Glomerular visceral epithelial cell (primary cell): ENCODE results near the gene CTNNA1.
"Not testable (repeated sequence)": the region's sequence is repeated elsewhere in the genome, so short reads cannot be mapped to it uniquely, and the experiment has no call there.

Experiments used
- DNase-seq: peaks from one replicate; pipeline ENCODE4 v3.0.0-alpha.2; 2016; ENCODE audit errors: extremely low spot score

Gene CTNNA1

GRCh38 chr5:138752951-138753793, at the start of gene CTNNA1:
CTNNA1 (plus strand) TSS chr5:138753425; CDS start chr5:138781925, 28,500 bp downstream.
- DNase-seq = peak; percentile 90

- DNase-seq = not testable (repeated sequence)
Observed at GRCh38 chr5:138703777-138704176, 49.4 kb upstream of the CTNNA1 start.

- DNase-seq = no peak
Observed at GRCh38 chr5:138705007-138705406, 48.2 kb upstream of the CTNNA1 start.

- no peak for DNase-seq
Observed at GRCh38 chr5:138705567-138705966, 47.7 kb upstream of the CTNNA1 start.

GRCh38 chr5:138706655-138707480, 46.4 kb upstream of the CTNNA1 start:
- peak; percentile 58 for DNase-seq

- DNase-seq = no peak
Observed at GRCh38 chr5:138708791-138709190, 44.4 kb upstream of the CTNNA1 start.

- DNase-seq = no peak
Observed at GRCh38 chr5:138709202-138709601, 44.0 kb upstream of the CTNNA1 start.

- DNase-seq = no peak
Observed at GRCh38 chr5:138711087-138711486, 42.1 kb upstream of the CTNNA1 start.

GRCh38 chr5:138711811-138712210, 41.4 kb upstream of the CTNNA1 start:
- DNase-seq = no peak

GRCh38 chr5:138712324-138712723, 40.9 kb upstream of the CTNNA1 start:
- DNase-seq = no peak

GRCh38 chr5:138712791-138713190, 40.4 kb upstream of the CTNNA1 start:
- no peak for DNase-seq

- DNase-seq = no peak
Observed at GRCh38 chr5:138713247-138713646, 40.0 kb upstream of the CTNNA1 start.

GRCh38 chr5:138714694-138715093, 38.5 kb upstream of the CTNNA1 start:
- no peak for DNase-seq

- DNase-seq = not testable (repeated sequence)
Observed at GRCh38 chr5:138715931-138716432, 37.2 kb upstream of the CTNNA1 start.

GRCh38 chr5:138716456-138716924, 36.7 kb upstream of the CTNNA1 start:
- DNase-seq = peak; percentile 55

GRCh38 chr5:138717399-138717798, 35.8 kb upstream of the CTNNA1 start:
- no peak for DNase-seq

GRCh38 chr5:138719811-138720210, 33.4 kb upstream of the CTNNA1 start:
- no peak for DNase-seq

- DNase-seq = no peak
Observed at GRCh38 chr5:138720840-138721239, 32.4 kb upstream of the CTNNA1 start.

- DNase-seq = no peak
Observed at GRCh38 chr5:138721979-138722378, 31.2 kb upstream of the CTNNA1 start.

- no peak for DNase-seq
Observed at GRCh38 chr5:138722544-138723177, 30.6 kb upstream of the CTNNA1 start.

- DNase-seq = no peak
Observed at GRCh38 chr5:138724470-138725146, 28.6 kb upstream of the CTNNA1 start.
